ENCODE results near the gene ZRANB3.
"Not testable (repeated sequence)": the region's sequence is repeated elsewhere in the genome, so short reads cannot be mapped to it uniquely, and the experiment has no call there.

Gene ZRANB3

GRCh38 chr2:135327146-135327545, 203.9 kb downstream of the ZRANB3 start:
- DNase-seq (ENCODE audit: low read depth) = no peak

GRCh38 chr2:135320465-135321355, 210.3 kb downstream of the ZRANB3 start:
- no peak for DNase-seq (ENCODE audit: low read depth)

- no peak for DNase-seq (ENCODE audit: low read depth)
Measured at GRCh38 chr2:135318808-135319207, 212.2 kb downstream of the ZRANB3 start.

GRCh38 chr2:135317375-135317774, 213.6 kb downstream of the ZRANB3 start:
- DNase-seq (ENCODE audit: low read depth) = no peak

- no peak for DNase-seq (ENCODE audit: low read depth)
Measured at GRCh38 chr2:135311962-135312361, 219.1 kb downstream of the ZRANB3 start.

GRCh38 chr2:135311268-135311667, 219.8 kb downstream of the ZRANB3 start:
- DNase-seq (ENCODE audit: low read depth) = no peak

GRCh38 chr2:135304694-135305093, 226.3 kb downstream of the ZRANB3 start:
- DNase-seq (ENCODE audit: low read depth) = no peak

GRCh38 chr2:135299658-135300244, 231.3 kb downstream of the ZRANB3 start:
- no peak for DNase-seq (ENCODE audit: low read depth)

GRCh38 chr2:135299165-135299564, 231.9 kb downstream of the ZRANB3 start:
- no peak for DNase-seq (ENCODE audit: low read depth)

- not testable (repeated sequence) for DNase-seq (ENCODE audit: low read depth)
Measured at GRCh38 chr2:135287121-135287520, 243.9 kb downstream of the ZRANB3 start.

GRCh38 chr2:135285391-135285790, 245.6 kb downstream of the ZRANB3 start:
- no peak for DNase-seq (ENCODE audit: low read depth)

- DNase-seq (ENCODE audit: low read depth) = no peak
Measured at GRCh38 chr2:135281379-135281778, 249.6 kb downstream of the ZRANB3 start.

GRCh38 chr2:135279209-135279608, 251.8 kb downstream of the ZRANB3 start:
- no peak for DNase-seq (ENCODE audit: low read depth)

GRCh38 chr2:135276525-135276924, 254.5 kb downstream of the ZRANB3 start:
- DNase-seq (ENCODE audit: low read depth) = no peak

- DNase-seq (ENCODE audit: low read depth) = no peak
Measured at GRCh38 chr2:135271006-135271405, 260.0 kb downstream of the ZRANB3 start.

- no peak for DNase-seq (ENCODE audit: low read depth)
Measured at GRCh38 chr2:135265960-135266490, 265.0 kb downstream of the ZRANB3 start.

- DNase-seq (ENCODE audit: low read depth) = no peak
Measured at GRCh38 chr2:135259123-135259522, 271.9 kb downstream of the ZRANB3 start.

- DNase-seq (ENCODE audit: low read depth) = no peak
Measured at GRCh38 chr2:135258193-135258592, 272.8 kb downstream of the ZRANB3 start.

GRCh38 chr2:135257383-135258090, 273.5 kb downstream of the ZRANB3 start:
- no peak for DNase-seq (ENCODE audit: low read depth)

- no peak for DNase-seq (ENCODE audit: low read depth)
Measured at GRCh38 chr2:135256531-135257260, 274.3 kb downstream of the ZRANB3 start.

GRCh38 chr2:135255208-135255607, 275.8 kb downstream of the ZRANB3 start:
- DNase-seq (ENCODE audit: low read depth) = no peak
